H1 (cell line): ENCODE measurements around the gene ALPP. TPM values are rescaled to one million over a fixed set of nuclear protein-coding genes. Genes with fewer than 3 reads are reported as not detected.

Experiments
- CTCF ChIA-PET: fragments of 300-600 bp; sonication (Branson Sonifier 250); formaldehyde crosslinking; loops from one replicate; lab custom pipeline; 2021; ENCODE audit not compliant: partially characterized antibody; lab: Charles Lee
- POLR2A ChIA-PET: fragments of 300-600 bp; sonication (Branson Sonifier 250); formaldehyde crosslinking; loops from one replicate; lab custom pipeline; 2021; ENCODE audit warnings: inconsistent platforms; ENCODE audit not compliant: partially characterized antibody; lab: Charles Lee
- DNase-seq, 2 experiments: peaks; one replicate each; pipeline versions ENCODE4 v3.0.0 to v3.0.0-alpha.2; 2010 to 2022; ENCODE audit warnings: low spot score in 2 of 2, low read depth in 1 of 2, mixed read lengths in 1 of 2
- FAIRE-seq: peaks from 2 replicates; lab custom pipeline; 2011; peaks lifted over from hg19 to GRCh38; lab: Jason Lieb, UNC
- H2AFZ ChIP-seq: 2 replicates; pipeline ENCODE4 v1.8.1; 2012; ENCODE audit warnings: low read length, inconsistent platforms
- H2AK5ac ChIP-seq: 2 replicates; pipeline ENCODE4 v1.6.1; 2013; ENCODE audit warnings: low read depth, low read length
- H2BK120ac ChIP-seq: replicated peaks from 2 replicates; pipeline ENCODE3; 2013; ENCODE audit warnings: low read depth, low read length, inconsistent platforms
- H2BK12ac ChIP-seq: 2 replicates; pipeline ENCODE4 v1.6.1; 2013; ENCODE audit warnings: low read depth, low read length
- H2BK15ac ChIP-seq: 2 replicates; pipeline ENCODE4 v1.6.1; 2013; ENCODE audit warnings: low read length
- H2BK20ac ChIP-seq: 2 replicates; pipeline ENCODE4 v1.6.1; 2013; ENCODE audit warnings: low read length
- H2BK5ac ChIP-seq: 2 replicates; pipeline ENCODE4 v1.6.1; 2013; ENCODE audit warnings: low read depth, low read length
- H3K14ac ChIP-seq: 2 replicates; pipeline ENCODE4 v1.6.1; 2013; ENCODE audit warnings: inconsistent platforms; ENCODE audit not compliant: insufficient read length
- H3K18ac ChIP-seq: 2 replicates; pipeline ENCODE4 v1.6.1; 2013; ENCODE audit warnings: low read length; ENCODE audit errors: extremely low read depth
- H3K23ac ChIP-seq: 2 replicates; pipeline ENCODE4 v1.6.1; 2013; ENCODE audit warnings: inconsistent platforms; ENCODE audit not compliant: insufficient read length
- H3K23me2 ChIP-seq: 2 replicates; pipeline ENCODE4 v1.6.1; 2013; ENCODE audit warnings: low read depth, low read length
- H3K27ac ChIP-seq: 2 replicates; pipeline ENCODE4 v1.6.1; 2011; ENCODE audit warnings: low read depth, low read length, inconsistent platforms
- H3K27me3 ChIP-seq, 4 experiments: replicated peaks in 1 of 4; 1 replicate in 1 of 4; 2 replicates in 3 of 4; pipeline versions ENCODE4 v1.6.1 to v1.8.1; 2011 to 2013; ENCODE audit warnings: low read length in 3 of 4, mild to moderate bottlenecking in 3 of 4, inconsistent platforms in 2 of 4, mixed read lengths in 2 of 4, moderate library complexity in 1 of 4; ENCODE audit not compliant: control insufficient read depth in 3 of 4, insufficient read depth in 3 of 4; ENCODE audit errors: extremely low read depth in 1 of 4
- H3K36me3 ChIP-seq, 4 experiments: 2 replicates each; pipeline versions ENCODE4 v1.6.1 to v1.8.1; 2011 to 2013; ENCODE audit warnings: mild to moderate bottlenecking in 4 of 4, low read length in 3 of 4, moderate library complexity in 2 of 4, control low read depth in 1 of 4, inconsistent platforms in 1 of 4; ENCODE audit not compliant: insufficient read depth in 4 of 4, control insufficient read depth in 2 of 4
- H3K4ac ChIP-seq: replicated peaks from 2 replicates; pipeline ENCODE3; 2013; ENCODE audit warnings: low read length, low read depth, mixed read lengths, inconsistent platforms; ENCODE audit not compliant: insufficient read length
- H3K4me1 ChIP-seq, 4 experiments: replicated peaks in 1 of 4; 1 replicate in 1 of 4; 2 replicates in 3 of 4; pipeline versions ENCODE4 v1.6.1 to v1.8.1; 2011 to 2013; ENCODE audit warnings: low read length in 3 of 4, inconsistent platforms in 2 of 4, mixed read lengths in 1 of 4; ENCODE audit not compliant: insufficient read depth in 4 of 4, control insufficient read depth in 3 of 4
- H3K4me2 ChIP-seq, 2 experiments: 2 replicates each; pipeline versions ENCODE4 v1.6.1 to v1.8.1; 2011 to 2013; ENCODE audit warnings: low read depth in 2 of 2, low read length in 2 of 2, control low read depth in 1 of 2, inconsistent platforms in 1 of 2, mild to moderate bottlenecking in 1 of 2; ENCODE audit not compliant: insufficient read depth in 1 of 2
- H3K4me3 ChIP-seq, 4 experiments: fragments of 200-600, 300-600 bp in 1 of 4; sonication (generic), shearing (Covaris generic), sonication (Bioruptor Twin) in 1 of 4; 2 replicates each; pipeline versions ENCODE4 v1.5.1 to v1.8.1; 2011 to 2016; ENCODE audit warnings: low read length in 4 of 4, low read depth in 3 of 4, control low read depth in 2 of 4, inconsistent platforms in 2 of 4, mild to moderate bottlenecking in 2 of 4, mixed read lengths in 1 of 4, moderate library complexity in 1 of 4; ENCODE audit not compliant: insufficient read depth in 2 of 4; ENCODE audit errors: extremely low read depth in 1 of 4
- H3K56ac ChIP-seq: replicated peaks from 2 replicates; pipeline ENCODE3; 2013; ENCODE audit warnings: low read depth, mild to moderate bottlenecking, mixed read lengths, low read length, inconsistent platforms; ENCODE audit not compliant: insufficient read length
- H3K79me1 ChIP-seq: 2 replicates; pipeline ENCODE4 v1.6.1; 2013; ENCODE audit warnings: low read depth, low read length, control low read depth
- H3K79me2 ChIP-seq, 2 experiments: 2 replicates each; pipeline versions ENCODE4 v1.6.1 to v1.8.1; 2012 to 2013; ENCODE audit warnings: low read length in 2 of 2, mild to moderate bottlenecking in 2 of 2, inconsistent platforms in 1 of 2; ENCODE audit not compliant: insufficient read depth in 2 of 2, control insufficient read depth in 1 of 2
- H3K9ac ChIP-seq, 4 experiments: replicated peaks in 1 of 4; 1 replicate in 1 of 4; 2 replicates in 3 of 4; pipeline versions ENCODE4 v1.6.1 to v1.8.1; 2011 to 2013; ENCODE audit warnings: low read depth in 3 of 4, low read length in 3 of 4, control low read depth in 2 of 4, mild to moderate bottlenecking in 2 of 4, moderate library complexity in 2 of 4, inconsistent platforms in 1 of 4; ENCODE audit errors: extremely low read depth in 1 of 4
- H3K9me3 ChIP-seq, 2 experiments: 2 replicates each; pipeline versions ENCODE4 v1.6.1 to v1.8.1; 2012 to 2013; ENCODE audit warnings: mild to moderate bottlenecking in 2 of 2, moderate library complexity in 2 of 2, control low read depth in 1 of 2, inconsistent platforms in 1 of 2, low read depth in 1 of 2, low read length in 1 of 2, mixed read lengths in 1 of 2; ENCODE audit not compliant: insufficient read depth in 2 of 2
- H4K20me1 ChIP-seq, 2 experiments: replicated peaks in 1 of 2; 2 replicates each; pipeline versions ENCODE3 to v1.8.1; 2011 to 2013; ENCODE audit warnings: inconsistent platforms in 2 of 2, low read length in 2 of 2, mild to moderate bottlenecking in 1 of 2; ENCODE audit not compliant: insufficient read depth in 2 of 2, control insufficient read depth in 1 of 2
- H4K5ac ChIP-seq: 2 replicates; pipeline ENCODE4 v1.6.1; 2013; ENCODE audit warnings: low read length, low read depth, mixed read lengths, inconsistent platforms; ENCODE audit not compliant: insufficient read length
- H4K8ac ChIP-seq: 2 replicates; pipeline ENCODE4 v1.8.0; 2013; ENCODE audit warnings: mild to moderate bottlenecking, moderate library complexity, low read length, inconsistent platforms; ENCODE audit not compliant: insufficient read depth; ENCODE audit errors: extremely low read depth
- H4K91ac ChIP-seq: replicated peaks from 2 replicates; pipeline ENCODE3; 2013; ENCODE audit warnings: low read length, mixed read lengths, inconsistent platforms; ENCODE audit not compliant: insufficient read length
- CTBP2 ChIP-seq: IDR thresholded peaks from 2 replicates; pipeline ENCODE4 v1.7.0; 2011; ENCODE audit warnings: borderline replicate concordance, mild to moderate bottlenecking, moderate library complexity, mixed read lengths, low read length; ENCODE audit not compliant: insufficient read depth, insufficient read length
- EP300 ChIP-seq, 2 experiments: IDR thresholded peaks; 1 replicate in 1 of 2; 2 replicates in 1 of 2; pipeline ENCODE4 v1.6.1; 2011 to 2012; ENCODE audit warnings: low read depth in 2 of 2, low read length in 2 of 2, mild to moderate bottlenecking in 2 of 2, borderline replicate concordance in 1 of 2, inconsistent platforms in 1 of 2, moderate library complexity in 1 of 2
- GTF2F1 ChIP-seq: IDR thresholded peaks from 2 replicates; pipeline ENCODE4 v1.6.1; 2012; ENCODE audit warnings: low read depth, low read length, improper control_type of control experiment, borderline replicate concordance
- HDAC6 ChIP-seq: IDR thresholded peaks from one replicate; pipeline ENCODE4 v1.7.1; 2012; ENCODE audit warnings: low read depth, mild to moderate bottlenecking, inconsistent platforms, low read length, moderate library complexity
- JUN ChIP-seq: IDR thresholded peaks from 2 replicates; pipeline ENCODE4 v1.6.1; 2011; ENCODE audit warnings: low read depth, mild to moderate bottlenecking, improper control_type of control experiment, low read length
- POU5F1 ChIP-seq: IDR thresholded peaks from 2 replicates; pipeline ENCODE4 v1.6.1; 2011; ENCODE audit warnings: low read depth, mild to moderate bottlenecking, low read length, moderate library complexity
- RBBP5 ChIP-seq: IDR thresholded peaks from 2 replicates; pipeline ENCODE4 v1.7.1; 2012; ENCODE audit warnings: low read depth, mild to moderate bottlenecking, inconsistent platforms, low read length, moderate library complexity, borderline replicate concordance
- SIRT6 ChIP-seq: IDR thresholded peaks from one replicate; pipeline ENCODE4 v1.7.1; 2012; ENCODE audit warnings: low read length, inconsistent platforms
- SP2 ChIP-seq: IDR thresholded peaks from 2 replicates; pipeline ENCODE4 v1.6.1; 2012; ENCODE audit warnings: mild to moderate bottlenecking, low read length, inconsistent platforms
- SP4 ChIP-seq: IDR thresholded peaks from 2 replicates; pipeline ENCODE4 v1.6.1; 2012; ENCODE audit warnings: low read length, inconsistent platforms
- SRF ChIP-seq: IDR thresholded peaks from 2 replicates; pipeline ENCODE4 v1.6.1; 2011; ENCODE audit warnings: mild to moderate bottlenecking, low read depth, low read length, moderate library complexity
- TAF1 ChIP-seq: IDR thresholded peaks from 2 replicates; pipeline ENCODE4 v1.6.1; 2011; ENCODE audit warnings: mild to moderate bottlenecking, low read depth, low read length
- TBP ChIP-seq: IDR thresholded peaks from 2 replicates; pipeline ENCODE4 v1.6.1; 2011; ENCODE audit warnings: low read depth, low read length, improper control_type of control experiment
- WGBS, 2 experiments: shearing (Covaris generic) in 1 of 2; methylation state at CpG; one replicate each; pipeline versions ENCODE4 v1.1.6 to v1.1.7; 2013 to 2015; ENCODE audit warnings: low lambda C conversion rate in 2 of 2, mixed read lengths in 2 of 2, inconsistent platforms in 1 of 2, low coverage in 1 of 2, missing lambda C conversion rate in 1 of 2; ENCODE audit not compliant: insufficient replicate concordance in 2 of 2, insufficient coverage in 1 of 2, insufficient read length in 1 of 2; ENCODE audit errors: extremely low coverage in 1 of 2, missing lambda C conversion rate in 1 of 2; 5-methylcytosine and 5-hydroxymethylcytosine counted together
- polyA plus RNA-seq, 7 experiments: library from polyadenylated mRNA; depleted of rRNA in 3 of 7; stranded (reverse) in 5 of 7; unstranded in 2 of 7; fragments of >200 nt in 5 of 7; fragments of 200-250 nt in 2 of 7; gene quantifications; 1 replicate in 5 of 7; 2 replicates in 1 of 7; 4 replicates in 1 of 7; pipeline versions ENCODE4 v1.2.1 to v1.2.3, GENCODE V29; 2011 to 2013; ENCODE audit warnings: missing spikeins in 2 of 7, mixed read lengths in 2 of 7
- total RNA-seq: library from RNA; stranded (reverse); fragmentation: NEBNext Ultra II Directional; extraction: Animal tissue kit (Norgen Biotek cat#: 25700); gene quantifications from 2 replicates; pipeline ENCODE4 v1.2.1, GENCODE V29; 2021
- TF ChIP-seq, protein P1 (sequence below): IDR thresholded peaks from 2 replicates; pipeline ENCODE4 v1.6.1; 2011; ENCODE audit warnings: low read length, improper control_type of control experiment

Gene ALPP
- total and polyA plus RNA-seq, 2 of the 8 experiments (the other 6 are each of a cell fraction or from before 2014, with no cell fraction given) = 0.15 TPM

DNA sequence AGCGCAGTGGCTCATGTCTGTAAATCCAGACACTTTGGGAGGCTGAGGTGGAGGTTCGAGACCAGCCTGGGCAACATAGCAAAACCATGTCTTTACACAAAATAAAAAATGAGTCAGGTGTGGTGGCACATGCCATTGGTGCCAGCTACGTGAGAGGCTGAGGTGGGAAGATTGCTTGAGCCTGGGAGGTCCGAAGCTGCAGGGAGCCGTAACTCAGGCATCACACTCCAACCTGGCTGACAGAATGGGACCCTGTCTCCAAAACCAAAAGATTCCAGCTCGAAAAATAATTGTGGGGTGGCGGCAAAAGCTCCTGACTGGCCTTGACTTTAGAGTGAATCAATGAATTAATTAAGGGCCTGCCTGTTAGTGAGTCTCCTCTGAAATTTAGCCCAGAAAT, 1.2 kb upstream of the ALPP start:
- WGBS, 2 experiments = 83% methylated on average over 6 of the region's 7 CpGs; no CpG with 5 or more reads in 1 of the 2 experiments
- Histone ChIP-seq H3K23ac (no peak overlapping the region), H3K23me2 (no peaks in the 10 kb centered on the region), H3K4me2 (no peak overlapping the region), H3K79me1 (no peaks in the 10 kb centered on the region), H4K5ac (no peak overlapping the region), H3K4ac (no peak overlapping the region), H3K4me3 (no peak overlapping the region), H3K56ac (no peak overlapping the region), H2BK20ac (no peak overlapping the region), H4K8ac (no peak overlapping the region), H4K20me1 (no peaks in the 10 kb centered on the region), H3K27me3 (peaks cover 0 to 6% (median 4%) of the 10 kb centered on the region in 4 experiments; a peak in 4 of 7 replicates), H2BK15ac (peak overlapping the region; percentile 31; the same call in 1 of the 2 replicates), H2BK5ac (no peak overlapping the region), H3K36me3 (no peaks in the 10 kb centered on the region), H3K4me1 (peaks cover 0 to 16% (median 5%) of the 10 kb centered on the region in 4 experiments; a peak in 6 of 7 replicates), H3K18ac (no peak overlapping the region), H2BK12ac (no peak overlapping the region), H3K79me2 (no peaks in the 10 kb centered on the region), H3K9ac (no peak overlapping the region), H2AK5ac (no peak overlapping the region), H3K27ac (no peak overlapping the region), H4K91ac (no peak overlapping the region), H3K9me3 (no peaks in the 10 kb centered on the region), H2AFZ (no peak overlapping the region), H2BK120ac (no peak overlapping the region), H3K14ac (no peak overlapping the region)
- ChIA-PET POLR2A (interaction anchor here (0.6 to 1.9 kb wide), 5 partner anchors 9 to 58 kb away, joined by 3 to 6 read pairs (median 4); no protein-coding TSS in a partner anchor), CTCF (interaction anchor here (0.6 to 8.3 kb wide), 6 partner anchors 12 to 62 kb away, joined by 3 to 88 read pairs (median 4); no protein-coding TSS in a partner anchor)
- DNase-seq (no peak), FAIRE-seq (no peak)
- TF ChIP-seq HDAC6 (no peak), SIRT6 (no peak), RBBP5 (no peak), EP300 (IDR thresholded peaks at IDR 0.05; ENCODE audit: borderline replicate concordance in 1 of 2, low read depth in 2 of 2, low read length in 2 of 2) (no peak), TAF1 (no peak), TBP (no peak), SRF (no peak), SP2 (no peak), JUN (no peak), SP4 (no peak), GTF2F1 (no peak), CTBP2 (no peak), POU5F1 (no peak)
- TF ChIP-seq, protein P1, sequence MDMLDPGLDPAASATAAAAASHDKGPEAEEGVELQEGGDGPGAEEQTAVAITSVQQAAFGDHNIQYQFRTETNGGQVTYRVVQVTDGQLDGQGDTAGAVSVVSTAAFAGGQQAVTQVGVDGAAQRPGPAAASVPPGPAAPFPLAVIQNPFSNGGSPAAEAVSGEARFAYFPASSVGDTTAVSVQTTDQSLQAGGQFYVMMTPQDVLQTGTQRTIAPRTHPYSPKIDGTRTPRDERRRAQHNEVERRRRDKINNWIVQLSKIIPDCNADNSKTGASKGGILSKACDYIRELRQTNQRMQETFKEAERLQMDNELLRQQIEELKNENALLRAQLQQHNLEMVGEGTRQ = no peak
